Measurements from ENCODE around the gene GAST.
"Not testable (repeated sequence)": the region's sequence is repeated elsewhere in the genome, so short reads cannot be mapped to it uniquely, and the experiment has no call there.

GAST gene

DNA sequence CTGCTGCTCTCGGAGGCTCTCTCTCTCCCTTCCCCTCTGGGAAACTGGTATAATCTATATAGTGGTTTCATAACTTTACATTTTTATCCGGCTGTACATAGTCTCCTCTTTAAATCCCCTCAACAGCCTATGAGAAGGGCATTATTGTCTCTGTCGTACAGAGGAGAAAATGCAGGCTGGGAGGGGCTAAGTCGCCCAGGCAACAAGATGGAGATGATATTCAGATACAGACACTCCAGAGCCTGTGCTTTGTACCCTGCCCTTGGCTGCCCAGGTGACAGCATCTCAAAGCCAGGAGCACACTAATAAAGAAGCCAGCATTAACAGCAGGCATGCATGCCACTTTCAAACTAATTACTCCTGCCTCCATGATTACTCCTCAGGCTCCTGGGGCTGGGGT lies 28.1 kb upstream of the GAST start:
- DNase-seq = no peak

DNA sequence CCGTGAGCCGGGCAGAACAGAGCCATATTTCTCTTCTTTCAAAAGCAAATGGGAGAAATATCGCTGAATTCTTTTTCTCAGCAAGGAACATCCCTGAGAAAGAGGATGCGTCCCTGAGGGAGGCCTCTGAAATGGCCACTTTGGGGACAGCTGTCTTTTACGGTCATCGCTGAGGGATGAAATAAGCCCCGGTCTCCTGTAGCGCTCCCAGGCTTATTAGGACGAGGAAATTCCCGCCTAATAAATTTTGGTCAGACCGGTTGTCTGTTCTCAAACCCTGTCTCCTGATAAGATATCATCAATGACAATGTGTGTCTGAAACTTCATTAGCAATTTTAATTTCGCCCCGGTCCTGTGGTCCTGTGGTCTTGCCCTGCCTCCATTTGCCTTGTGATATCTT lies 26.4 kb upstream of the GAST start:
- not testable (repeated sequence) for DNase-seq

GRCh38 chr17:41686281-41686680 lies 25.9 kb upstream of the GAST start:
- DNase-seq = no peak

GRCh38 chr17:41687828-41688640 lies 24.1 kb upstream of the GAST start:
- peak in 2 of 5 experiments; percentile 52 to 62 for DNase-seq

DNA sequence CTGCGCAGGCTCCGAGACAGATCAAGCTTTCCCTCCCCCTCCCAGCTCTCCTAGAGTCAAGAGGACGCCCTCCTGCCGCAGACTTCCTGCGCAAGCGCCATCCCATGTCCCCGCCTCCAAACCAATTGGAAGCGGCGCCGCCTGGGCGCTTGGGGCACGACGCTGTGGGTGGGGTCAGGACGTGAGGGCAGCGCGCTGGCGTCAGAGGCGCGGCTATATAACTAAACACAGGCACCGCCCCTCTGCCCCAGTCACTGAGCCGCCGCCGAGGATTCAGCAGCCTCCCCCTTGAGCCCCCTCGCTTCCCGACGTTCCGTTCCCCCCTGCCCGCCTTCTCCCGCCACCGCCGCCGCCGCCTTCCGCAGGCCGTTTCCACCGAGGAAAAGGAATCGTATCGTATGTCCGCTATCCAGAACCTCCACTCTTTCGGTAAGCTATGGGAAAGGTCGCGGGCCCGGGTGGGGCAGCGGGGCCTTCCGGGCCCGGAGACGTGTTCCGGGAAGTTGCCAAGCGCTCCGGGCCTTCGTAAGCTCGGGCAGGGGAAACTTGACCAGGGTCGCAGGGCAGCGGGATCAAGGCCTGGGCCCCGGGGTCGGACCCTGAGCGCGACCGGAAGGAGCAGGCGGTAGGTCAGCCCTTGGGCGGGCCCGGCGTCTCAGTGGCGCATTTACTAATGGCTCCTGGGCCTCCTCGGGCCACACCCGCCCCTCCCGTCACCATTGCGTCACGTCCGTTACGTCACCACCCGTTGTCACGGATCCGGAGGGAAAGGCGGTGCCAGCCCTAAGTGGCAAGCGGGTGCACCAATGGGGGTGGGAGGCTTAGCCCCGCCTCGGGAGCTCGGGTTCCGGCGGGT lies 23.3 kb upstream of the GAST start, which contains the start of gene EIF1:
EIF1 (plus strand) TSS at position 245 of the 856 bp plus-strand sequence; CDS start at position 399, 154 bp downstream.
- peak; percentile 97 to 100 (median 99) for DNase-seq

- peak in 2 of 5 experiments; percentile 43 to 78 for DNase-seq
Measured at GRCh38 chr17:41689497-41690299, 22.4 kb upstream of the GAST start.

- DNase-seq = no peak
Measured at GRCh38 chr17:41690497-41690896, 21.6 kb upstream of the GAST start.

DNA sequence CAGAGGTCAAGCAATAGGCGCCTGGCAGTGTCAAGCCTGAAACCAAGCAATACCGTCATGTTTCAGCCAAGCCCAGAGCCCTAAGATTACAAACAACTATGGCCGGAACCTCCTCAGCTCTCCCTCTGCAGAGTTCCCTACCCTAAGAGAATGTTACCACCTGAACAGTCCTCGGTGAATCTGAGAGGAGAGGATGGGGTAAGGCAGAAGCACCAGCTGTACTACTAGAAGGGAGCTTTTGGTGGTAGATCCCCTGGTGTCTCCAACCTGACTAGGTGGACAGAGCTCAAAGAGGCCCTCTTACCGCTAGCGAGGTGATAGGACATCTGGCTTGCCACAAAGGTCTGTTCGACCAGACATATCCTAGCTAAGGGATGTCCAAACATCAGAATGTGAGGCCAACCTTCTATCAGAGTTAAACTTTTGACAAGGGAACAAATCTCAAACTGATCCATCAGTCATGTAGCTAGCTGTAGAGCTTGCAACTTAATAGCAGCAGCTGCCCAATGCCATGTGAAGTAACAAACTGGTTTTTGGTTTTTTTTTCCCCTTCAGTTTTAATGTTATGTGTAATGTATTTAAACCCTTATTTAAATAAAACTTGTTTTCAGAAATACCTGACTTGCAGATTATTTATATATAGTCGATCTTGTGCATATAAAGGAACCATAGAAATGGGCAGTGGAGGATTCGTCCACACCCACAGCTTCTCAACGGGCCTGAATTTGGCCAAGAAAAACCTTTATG lies 20.9 kb upstream of the GAST start:
- DNase-seq = peak in 2 of 5 experiments; percentile 10 to 17

GRCh38 chr17:41692722-41693521 lies 19.2 kb upstream of the GAST start:
- DNase-seq = peak in 1 of 5 experiments; percentile 21

DNA sequence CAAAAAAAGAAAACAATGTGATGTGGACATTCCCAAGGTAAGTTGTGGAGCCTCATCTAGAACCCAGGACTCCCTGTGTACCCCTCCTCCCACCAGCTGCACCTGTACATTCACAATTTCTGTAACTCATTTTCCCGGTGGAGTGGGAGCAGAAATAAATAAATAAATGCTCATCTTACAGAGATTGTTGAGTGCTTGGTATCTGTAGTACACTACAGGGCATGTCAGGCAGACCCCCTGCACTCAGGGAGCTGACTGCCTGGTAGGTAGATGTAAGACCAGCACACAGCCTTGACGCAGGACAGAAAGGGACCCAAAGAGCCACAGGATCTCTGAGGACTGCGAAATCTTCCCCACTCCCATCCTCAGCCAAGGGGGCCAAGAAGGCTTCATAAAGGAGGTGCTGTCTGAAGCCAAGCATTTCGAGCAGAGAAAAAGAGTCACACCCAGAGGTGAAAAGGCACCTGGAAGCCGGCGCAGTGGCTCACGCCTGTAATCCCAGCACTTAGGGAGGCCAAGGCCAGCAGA lies 16.9 kb upstream of the GAST start:
- peak in 1 of 5 experiments; percentile 9 for DNase-seq

DNA sequence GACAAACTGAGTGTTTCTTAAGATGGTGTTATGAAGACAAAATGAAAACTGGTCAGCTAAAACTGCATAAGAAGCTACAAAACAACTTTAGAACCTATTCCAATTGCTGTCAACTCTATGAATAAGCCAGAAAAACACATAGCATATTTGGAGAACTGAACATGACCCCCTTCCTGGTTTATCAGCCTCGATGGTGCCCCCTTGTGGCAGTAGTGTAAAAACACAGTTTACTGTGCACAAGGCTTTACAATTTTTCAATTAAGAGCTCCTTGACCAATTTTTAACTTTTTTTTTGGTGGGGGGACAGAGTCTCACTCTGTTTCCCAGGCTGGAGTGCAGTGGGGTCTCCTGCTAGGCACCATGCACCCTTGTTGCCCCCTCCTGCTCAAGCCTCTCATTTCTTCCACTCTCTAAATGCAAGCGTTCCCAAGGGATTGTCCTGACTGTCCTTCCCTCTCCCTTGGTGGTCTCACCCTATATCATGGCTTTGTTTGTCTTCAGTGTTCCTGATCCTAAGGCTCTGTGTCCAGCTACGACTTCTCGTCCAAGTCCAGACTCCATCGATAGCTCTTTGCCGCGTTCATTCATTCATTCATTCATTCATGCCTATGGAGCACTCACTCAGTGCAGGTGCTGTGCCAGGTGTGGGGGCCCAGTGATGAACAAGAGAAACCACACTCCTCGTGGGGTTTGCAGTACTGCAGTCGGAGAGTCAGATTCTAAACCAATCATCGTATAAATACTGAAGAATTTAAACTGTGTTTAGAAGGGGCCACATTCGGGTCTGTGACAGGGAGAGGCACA lies 16.0 kb upstream of the GAST start:
- DNase-seq = peak; percentile 44 to 81 (median 56)

- no peak for DNase-seq
Measured at GRCh38 chr17:41697122-41697962, 14.8 kb upstream of the GAST start.

DNA sequence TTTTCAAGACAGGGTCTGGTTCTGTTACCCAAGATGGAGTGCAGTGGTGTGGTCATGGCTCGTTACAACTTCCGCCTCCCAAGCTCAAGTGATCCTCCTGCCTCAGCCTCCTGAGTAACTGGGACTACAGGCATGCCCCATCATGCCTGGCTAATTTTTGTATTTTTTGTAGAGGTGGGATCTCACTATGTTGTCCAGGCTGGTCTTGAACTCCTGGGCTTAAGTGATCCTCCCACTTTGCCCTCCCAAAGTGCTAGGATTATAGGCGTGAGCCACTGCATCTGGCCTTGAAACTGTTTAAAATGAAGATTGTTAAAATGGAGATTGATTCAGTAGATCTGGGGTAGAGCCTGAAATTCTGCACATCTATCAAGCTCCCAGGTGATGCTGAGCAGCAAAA lies 11.3 kb upstream of the GAST start:
- not testable (repeated sequence) for DNase-seq

DNA sequence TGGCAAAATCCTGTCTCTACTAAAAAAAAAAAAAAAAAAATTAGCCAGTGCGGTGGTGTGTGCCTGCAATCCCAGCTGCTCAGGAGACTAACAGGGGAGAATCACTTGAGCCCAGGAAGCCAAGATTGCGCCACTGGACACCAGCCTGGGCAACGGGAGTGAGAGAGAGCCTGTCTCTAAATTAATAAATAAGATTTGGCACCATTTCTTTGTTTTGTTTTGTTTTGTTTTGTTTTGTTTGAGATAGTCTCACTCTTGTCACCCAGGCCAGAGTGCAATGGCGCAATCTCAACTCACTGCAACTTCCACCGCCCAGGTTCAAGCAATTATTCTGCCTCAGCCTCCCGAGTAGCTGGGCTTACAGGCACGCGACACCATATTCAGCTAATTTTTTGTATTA lies 9.4 kb upstream of the GAST start:
- no peak for DNase-seq

DNA sequence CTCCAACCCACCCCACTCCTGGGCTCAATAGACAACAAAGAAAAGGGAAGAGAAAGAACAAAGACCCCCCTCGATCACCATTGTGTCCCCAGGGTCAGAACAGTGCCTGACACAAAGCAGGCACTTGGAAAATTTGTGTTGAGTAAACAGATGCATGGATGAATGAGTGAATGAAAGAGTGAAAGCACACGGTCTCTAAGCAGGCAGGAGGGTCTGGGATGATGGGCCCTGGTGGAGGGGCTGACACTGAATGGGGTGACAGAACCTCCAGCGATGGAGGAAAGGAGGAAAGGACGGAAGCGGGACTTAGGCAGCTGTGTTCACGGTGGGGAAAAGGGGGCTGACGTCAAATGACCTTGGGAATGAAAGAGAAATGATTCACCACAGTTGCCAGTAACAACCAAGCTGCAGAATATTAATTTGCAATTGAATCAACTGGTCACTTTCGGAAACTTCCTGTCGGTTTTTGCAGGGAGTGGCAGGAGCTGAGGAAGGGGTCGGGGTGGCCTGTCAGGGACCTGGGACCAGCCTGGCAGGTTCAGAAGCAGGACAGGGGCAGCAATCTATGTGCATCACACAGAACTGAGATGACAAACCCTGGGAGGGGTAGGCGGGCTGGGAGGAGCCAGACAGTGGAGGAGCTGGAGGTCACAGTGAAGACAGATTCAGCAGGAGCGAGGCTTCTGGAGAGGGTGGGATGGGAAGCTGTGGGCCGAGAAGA lies 6.7 kb upstream of the GAST start:
- no peak for DNase-seq

GRCh38 chr17:41707803-41708669 lies 4.1 kb upstream of the GAST start:
- no peak for DNase-seq

GRCh38 chr17:41710472-41711090 lies 1.6 kb upstream of the GAST start:
- DNase-seq = no peak
